HG03139 (cell line): ENCODE data around the gene CYP27B1.
"Not testable (repeated sequence)": the region's sequence is repeated elsewhere in the genome, so short reads cannot be mapped to it uniquely, and the experiment has no call there.

Experiments
- ATAC-seq: cut with Tn5 transposase; IDR thresholded peaks from one replicate; pipeline ENCODE4 v1.9.1; 2021; ENCODE audit not compliant: unreplicated experiment

Gene CYP27B1

DNA sequence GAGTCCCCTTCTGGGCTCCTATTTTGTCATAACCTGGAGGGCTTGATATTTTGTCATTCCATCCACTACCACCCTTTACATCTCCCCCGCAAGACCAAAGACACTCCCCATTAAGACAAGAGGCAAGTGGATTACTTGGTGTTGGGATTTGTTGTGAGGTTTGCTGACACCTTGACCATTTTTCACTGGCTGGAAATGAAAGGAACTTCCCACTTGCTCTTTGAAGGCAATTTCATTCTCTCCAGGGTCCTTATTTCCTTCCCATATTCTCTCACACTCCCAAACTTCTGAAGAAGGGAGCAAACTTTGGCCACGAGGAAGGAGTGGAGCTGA is 43.3 kb downstream of the CYP27B1 start:
- ATAC-seq = no peak

DNA sequence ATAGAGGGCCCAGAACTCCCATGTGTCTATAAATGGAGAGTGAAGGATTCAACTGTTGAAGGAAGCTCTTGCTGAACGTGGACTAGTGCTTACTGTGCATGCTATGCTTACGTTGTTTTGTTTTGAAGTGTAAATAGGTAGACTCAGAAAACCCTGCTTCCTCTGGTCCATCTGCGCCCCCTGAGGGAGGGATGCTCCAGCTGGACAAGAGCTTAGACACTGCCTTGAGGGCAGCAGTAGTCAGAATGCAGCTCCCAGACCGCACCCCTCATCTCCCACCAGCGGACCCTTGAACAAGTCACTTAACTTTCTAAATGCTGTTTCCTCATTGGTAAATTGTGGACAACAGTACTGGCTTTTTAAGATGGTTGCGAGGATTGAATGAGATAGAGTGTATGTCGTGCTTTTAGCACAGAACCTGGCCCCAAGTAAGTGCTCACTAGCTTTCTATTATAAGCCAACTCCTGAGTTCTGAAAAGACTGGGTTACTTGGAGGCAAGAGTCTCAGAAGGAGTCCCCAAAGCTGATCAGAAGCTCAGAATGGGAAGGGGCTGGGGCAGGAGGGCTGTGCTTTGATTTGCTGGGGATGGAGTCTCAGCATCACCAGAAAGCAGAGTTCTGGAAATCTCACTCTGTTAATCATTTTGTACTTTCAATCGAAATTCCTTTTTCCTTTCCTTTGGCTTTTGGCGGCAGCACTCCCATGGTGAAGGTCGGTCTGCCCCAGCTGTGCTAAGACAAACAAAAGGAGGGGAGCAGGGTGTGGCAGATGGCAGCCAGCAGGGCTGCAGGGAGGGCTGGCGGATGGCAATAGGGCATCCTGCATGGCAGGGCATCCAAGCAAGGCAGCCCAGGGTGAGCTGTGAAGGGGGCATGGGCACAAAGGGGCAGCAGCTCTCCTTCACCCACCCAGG is 43.9 kb downstream of the CYP27B1 start:
- no peak for ATAC-seq

DNA sequence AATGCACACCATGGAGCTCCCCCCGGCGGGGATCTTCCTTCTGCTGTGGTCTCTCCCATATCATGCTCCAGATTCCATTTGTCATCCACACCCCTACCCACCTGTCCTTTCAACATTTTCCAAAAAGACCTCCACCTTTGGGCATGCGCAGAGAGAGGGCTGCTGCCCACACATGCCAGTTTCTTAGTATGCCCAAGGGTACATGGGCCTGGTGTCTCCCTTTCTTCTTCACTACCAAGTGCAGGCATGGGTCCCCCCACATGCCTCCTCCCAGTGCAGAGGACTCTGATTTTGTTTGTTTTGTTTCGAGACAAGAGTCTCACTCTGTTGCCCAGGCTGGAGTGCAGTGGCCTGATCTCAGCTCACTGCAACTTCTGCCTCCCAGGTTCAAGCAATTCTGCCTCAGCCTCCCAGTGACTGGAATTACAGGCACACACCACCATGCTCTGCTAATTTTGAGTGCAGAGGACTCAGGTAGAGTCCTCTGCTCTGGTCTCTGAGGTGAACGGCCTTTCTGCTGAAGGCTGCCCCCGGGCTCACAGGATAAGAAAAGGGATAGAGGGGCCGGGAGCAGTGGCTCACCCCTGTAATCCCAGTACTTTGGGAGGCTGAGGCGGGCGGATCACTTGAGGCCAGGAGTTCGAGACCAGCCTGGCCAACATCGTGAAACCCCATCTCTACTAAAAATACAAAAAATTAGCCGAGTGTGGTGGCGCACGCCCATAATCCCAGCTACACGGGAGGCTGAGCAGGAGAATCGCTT is 44.9 kb downstream of the CYP27B1 start:
- not testable (repeated sequence) for ATAC-seq

DNA sequence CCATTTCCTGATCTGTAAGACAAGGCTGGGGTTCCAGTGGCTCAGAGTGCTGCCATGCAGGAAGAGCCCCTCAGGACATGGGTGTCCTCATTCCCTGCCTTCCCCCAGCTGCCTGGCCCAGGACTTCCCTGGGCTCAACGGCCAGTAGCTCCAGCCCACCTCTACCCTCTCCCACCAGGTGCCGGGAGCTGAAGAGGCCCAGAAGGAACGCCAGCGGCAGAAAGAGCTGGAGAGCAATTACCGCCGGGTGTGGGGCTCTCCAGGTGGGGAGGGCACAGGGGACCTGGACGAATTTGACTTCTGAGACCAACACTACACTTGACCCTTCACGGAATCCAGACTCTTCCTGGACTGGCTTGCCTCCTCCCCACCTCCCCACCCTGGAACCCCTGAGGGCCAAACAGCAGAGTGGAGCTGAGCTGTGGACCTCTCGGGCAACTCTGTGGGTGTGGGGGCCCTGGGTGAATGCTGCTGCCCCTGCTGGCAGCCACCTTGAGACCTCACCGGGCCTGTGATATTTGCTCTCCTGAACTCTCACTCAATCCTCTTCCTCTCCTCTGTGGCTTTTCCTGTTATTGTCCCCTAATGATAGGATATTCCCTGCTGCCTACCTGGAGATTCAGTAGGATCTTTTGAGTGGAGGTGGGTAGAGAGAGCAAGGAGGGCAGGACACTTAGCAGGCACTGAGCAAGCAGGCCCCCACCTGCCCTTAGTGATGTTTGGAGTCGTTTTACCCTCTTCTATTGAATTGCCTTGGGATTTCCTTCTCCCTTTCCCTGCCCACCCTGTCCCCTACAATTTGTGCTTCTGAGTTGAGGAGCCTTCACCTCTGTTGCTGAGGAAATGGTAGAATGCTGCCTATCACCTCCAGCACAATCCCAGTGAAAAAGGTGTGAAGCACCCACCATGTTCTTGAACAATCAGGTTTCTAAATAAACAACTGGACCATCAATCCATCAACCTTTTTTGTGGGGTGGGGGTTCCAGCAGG is 46.0 kb downstream of the CYP27B1 start:
- ATAC-seq = no peak

DNA sequence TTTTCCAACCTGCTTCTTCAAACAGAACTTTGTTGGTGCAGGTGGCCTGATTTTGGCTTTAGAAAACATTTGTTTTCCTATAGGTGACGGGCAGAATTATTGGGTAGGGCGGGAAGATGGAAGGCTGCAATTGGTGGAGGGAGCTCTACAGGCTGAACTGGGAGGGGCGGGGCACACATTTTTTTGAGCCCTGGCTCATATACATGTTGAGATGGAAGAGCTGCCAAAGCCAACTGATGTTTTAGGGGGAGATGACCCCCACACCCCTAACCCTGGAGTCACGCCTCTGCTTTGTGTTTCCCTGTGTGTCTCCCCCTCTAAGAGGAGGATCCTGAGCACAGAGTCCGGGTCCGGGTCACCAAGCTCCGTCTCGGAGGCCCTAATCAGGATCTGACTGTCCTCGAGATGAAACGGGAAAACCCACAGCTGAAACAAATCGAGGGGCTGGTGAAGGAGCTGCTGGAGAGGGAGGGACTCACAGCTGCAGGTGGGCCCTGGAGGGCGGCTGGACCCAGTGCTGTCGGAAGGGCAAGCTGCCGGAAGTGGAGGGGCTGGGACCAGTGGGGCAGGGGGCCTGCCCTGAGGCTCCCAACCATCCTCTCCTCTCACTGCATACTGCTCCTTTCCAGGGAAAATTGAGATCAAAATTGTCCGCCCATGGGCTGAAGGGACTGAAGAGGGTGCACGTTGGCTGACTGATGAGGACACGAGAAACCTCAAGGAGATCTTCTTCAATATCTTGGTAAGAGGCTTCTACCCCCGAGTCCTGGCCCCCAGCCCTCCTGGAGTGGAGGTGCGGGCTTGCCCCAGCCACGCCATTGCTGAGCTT is 46.9 kb downstream of the CYP27B1 start:
- ATAC-seq = no peak

DNA sequence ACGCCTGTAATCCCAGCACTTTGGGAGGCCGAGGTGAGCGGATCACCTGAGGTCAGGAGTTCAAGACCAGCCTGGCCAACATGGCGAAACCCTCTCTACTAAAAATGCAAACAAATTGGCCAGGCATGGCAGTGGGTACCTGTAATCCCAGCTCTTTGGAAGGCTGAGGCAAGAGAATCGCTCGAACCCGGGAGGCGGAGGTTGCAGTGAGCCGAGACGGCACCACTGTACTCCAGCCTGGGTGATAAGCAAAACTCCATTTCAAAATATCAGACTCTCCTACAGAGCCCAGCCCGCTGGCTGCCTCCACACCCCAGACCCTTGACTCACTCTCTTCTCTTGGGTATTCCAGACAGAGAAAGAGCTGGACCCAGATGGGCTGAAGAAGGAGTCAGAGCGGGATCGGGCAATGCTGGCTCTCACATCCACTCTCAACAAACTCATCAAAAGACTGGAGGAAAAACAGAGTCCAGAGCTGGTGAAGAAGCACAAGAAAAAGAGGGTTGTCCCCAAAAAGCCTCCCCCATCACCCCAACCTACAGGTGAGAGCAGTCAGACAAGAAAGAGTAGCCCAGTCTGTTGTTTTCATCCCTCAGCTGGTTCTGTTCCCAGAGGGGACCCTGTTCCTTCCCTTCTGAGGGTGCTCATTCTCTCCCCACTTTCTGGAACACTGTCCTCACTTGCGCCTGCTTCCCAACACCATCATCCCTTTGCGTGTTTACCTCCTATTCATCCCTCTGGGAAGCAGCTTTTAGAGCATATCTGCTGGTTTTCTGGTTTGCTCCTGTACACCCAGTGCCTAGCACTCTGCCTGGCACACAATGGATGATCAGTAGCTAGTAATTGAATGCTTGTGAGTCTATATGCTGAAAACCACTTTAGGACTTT is 48.0 kb downstream of the CYP27B1 start:
- no peak for ATAC-seq

DNA sequence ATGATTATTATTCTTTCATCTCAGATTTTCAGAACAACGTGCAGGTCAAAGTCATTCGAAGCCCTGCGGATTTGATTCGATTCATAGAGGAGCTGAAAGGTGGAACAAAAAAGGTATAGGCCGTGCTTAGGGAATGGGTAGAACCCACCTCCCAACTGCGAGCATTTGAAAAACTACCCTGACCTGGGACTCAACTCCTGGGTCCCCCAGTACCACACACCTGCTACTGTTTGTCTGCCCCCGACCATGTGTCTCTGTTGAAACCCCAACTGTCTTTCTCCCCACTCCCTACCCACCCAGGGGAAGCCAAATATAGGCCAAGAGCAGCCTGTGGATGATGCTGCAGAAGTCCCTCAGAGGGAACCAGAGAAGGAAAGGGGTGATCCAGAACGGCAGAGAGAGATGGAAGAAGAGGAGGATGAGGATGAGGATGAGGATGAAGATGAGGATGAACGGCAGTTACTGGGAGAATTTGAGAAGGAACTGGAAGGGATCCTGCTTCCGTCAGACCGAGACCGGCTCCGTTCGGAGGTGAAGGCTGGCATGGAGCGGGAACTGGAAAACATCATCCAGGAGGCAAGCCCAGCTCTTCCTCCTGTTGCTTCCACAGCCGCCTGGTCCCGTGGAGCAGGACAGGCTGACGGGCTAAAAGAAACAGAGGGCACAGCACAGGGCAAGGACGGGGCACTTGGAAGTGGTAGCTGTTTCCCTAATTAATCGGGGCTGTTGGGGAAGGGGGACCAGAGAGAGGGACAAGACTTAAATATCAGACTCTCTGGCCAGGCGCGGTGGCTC is 48.8 kb downstream of the CYP27B1 start:
- no peak for ATAC-seq

DNA sequence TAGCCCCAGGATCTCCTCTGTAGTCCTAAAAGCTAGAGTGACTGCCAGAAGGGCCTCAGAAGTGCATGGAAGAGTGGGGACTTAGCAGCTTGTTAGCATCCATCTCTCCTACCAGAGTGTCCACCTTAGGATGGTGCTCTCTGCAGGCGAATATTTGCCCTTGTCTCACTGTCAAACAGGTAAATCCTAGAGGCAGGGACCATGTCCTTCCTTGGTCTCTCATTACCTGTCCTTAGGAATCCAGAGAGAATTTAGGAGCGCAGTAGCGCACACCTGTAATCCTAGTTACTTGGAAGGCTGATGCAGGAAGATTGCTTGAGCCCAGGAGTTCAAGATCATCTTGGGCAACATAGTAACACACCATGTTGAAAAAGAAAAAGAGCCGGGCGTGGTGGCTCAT is 49.7 kb downstream of the CYP27B1 start:
- ATAC-seq = no peak

DNA sequence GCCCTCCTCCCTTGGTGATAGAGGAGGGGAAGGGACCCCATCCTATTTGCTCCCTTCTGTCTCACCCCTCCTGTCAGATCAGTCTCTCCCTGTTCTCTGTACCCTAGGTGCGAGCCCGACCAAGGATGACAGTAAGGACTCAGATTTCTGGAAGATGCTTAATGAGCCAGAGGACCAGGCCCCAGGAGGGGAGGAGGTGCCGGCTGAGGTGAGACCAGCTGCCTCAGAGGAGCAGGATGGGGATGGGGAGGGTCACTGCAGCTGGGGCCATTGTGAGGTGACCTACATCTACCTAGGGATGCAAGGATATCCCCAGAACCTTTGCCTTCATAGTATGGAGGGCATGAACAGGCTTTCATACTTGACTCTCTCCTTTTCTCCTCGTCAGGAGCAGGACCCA is 50.6 kb downstream of the CYP27B1 start:
- no peak for ATAC-seq

DNA sequence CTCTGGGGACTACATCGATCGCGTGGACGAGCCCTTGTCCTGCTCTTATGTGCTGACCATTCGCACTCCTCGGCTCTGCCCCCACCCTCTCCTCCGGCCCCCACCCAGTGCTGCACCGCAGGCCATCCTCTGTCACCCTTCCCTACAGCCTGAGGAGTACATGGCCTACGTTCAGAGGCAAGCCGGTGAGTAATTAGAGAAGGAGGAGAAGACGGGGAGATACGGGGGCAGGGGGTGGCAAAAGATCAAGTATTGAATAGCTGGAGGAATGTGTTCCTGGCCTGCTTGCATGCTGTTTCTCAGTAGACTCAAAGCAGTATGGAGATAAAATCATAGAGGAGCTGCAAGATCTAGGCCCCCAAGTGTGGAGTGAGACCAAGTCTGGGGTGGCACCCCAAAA is 51.1 kb downstream of the CYP27B1 start:
- ATAC-seq = no peak

DNA sequence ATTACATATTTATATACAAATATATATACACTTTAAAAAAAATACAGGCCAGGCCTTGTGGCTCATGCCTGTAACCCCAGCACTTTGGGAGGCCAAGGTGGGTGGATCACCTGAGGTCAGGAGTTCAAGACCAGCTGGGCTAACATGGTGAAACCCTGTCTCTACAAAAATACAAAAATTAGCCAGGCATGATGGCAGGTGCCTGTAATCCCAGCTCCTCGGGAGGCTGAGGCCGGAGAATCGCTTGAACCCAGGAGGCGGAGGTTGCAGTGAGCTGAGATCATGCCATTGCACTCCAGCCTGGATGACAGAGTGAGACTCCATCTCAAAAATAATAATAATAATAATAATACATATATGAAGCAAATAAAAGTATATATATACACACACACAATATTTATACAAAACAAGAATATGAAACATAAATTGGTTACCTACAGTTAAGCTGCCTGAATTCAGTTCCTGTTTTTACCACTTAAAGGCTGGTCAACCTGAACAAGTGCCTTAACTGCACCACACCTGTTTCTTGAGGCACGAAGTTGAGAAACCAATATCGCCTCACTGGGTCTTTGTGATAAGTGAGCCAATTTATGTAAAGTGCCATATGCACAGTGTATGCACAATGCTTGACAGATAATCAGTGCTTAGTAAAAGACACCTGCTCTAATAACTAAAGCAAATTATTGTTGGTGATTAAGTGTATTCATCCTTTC is 51.7 kb downstream of the CYP27B1 start:
- not testable (repeated sequence) for ATAC-seq

DNA sequence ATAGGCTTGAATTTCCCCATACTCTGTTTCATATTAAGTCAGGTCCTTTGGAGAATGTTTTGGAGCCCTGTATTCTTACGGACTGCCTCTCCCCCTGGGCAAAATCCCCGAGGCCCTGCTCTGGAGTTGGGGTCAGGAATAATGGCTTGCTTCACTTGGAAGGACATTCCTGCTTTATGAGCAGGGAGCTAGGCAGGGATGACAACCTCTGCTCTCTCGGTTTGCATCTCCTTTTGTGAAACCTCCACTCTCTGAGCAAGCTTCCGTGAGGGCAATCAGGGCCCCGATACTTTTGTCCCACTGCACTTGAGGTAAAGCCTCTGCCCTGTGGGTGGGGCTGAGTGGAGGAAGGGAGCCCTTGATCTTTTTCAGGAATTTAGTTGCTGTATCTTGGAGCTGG is 53.7 kb downstream of the CYP27B1 start:
- ATAC-seq = no peak

DNA sequence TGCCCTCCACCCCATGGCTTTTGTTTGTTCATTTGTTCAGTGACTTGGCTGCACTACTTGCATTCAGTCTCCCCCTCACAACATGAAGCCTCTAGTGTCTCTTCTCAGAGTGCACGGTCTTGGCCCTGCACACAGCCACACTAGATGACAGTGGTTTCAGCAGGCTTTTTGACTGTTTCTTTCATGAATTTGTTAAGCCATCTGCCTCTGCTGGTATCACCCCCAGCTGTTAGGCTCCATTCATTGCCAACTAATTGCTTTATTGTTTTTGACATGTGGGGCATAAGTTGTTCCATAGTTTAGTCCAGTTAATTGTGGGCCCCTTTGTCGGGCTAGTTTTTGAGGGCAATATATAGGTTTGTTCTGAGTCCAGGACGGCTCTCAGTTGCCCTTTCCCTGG is 54.2 kb downstream of the CYP27B1 start:
- ATAC-seq = no peak
